HG02870 (cell line): ENCODE measurements around the gene SFMBT2.

Source experiments
- ATAC-seq: cut with Tn5 transposase; IDR thresholded peaks from one replicate; pipeline ENCODE4 v1.9.1; 2021; ENCODE audit warnings: mild to moderate bottlenecking, moderate library complexity; ENCODE audit not compliant: unreplicated experiment

The SFMBT2 gene

GRCh38 chr10:7410862-7411670 is at the start of gene SFMBT2:
Gene SFMBT2 (minus strand): TSS chr10:7411034. CDS start chr10:7381898, 29,136 bp downstream.
- peak; percentile 38 for ATAC-seq

GRCh38 chr10:7460006-7460405 is 49.2 kb upstream of the SFMBT2 start:
- ATAC-seq, result no peak

GRCh38 chr10:7458556-7458955 is 47.7 kb upstream of the SFMBT2 start:
- no peak for ATAC-seq

- peak; percentile 90 for ATAC-seq
Measured at GRCh38 chr10:7457478-7458316, 46.9 kb upstream of the SFMBT2 start.

GRCh38 chr10:7449063-7449695 is 38.3 kb upstream of the SFMBT2 start:
- no peak for ATAC-seq

GRCh38 chr10:7445474-7446185 is 34.8 kb upstream of the SFMBT2 start:
- peak; percentile 87 for ATAC-seq

- ATAC-seq, result no peak
Measured at GRCh38 chr10:7444551-7445121, 33.8 kb upstream of the SFMBT2 start.

GRCh38 chr10:7443036-7443435 is 32.2 kb upstream of the SFMBT2 start:
- no peak for ATAC-seq

- no peak for ATAC-seq
Measured at GRCh38 chr10:7441403-7442147, 30.7 kb upstream of the SFMBT2 start.

GRCh38 chr10:7439696-7440095 is 28.9 kb upstream of the SFMBT2 start:
- ATAC-seq, result no peak

- no peak for ATAC-seq
Measured at GRCh38 chr10:7438196-7438986, 27.6 kb upstream of the SFMBT2 start.

- ATAC-seq, result peak; percentile 51
Measured at GRCh38 chr10:7436490-7437100, 25.8 kb upstream of the SFMBT2 start.

GRCh38 chr10:7435674-7436073 is 24.8 kb upstream of the SFMBT2 start:
- ATAC-seq, result no peak

- no peak for ATAC-seq
Measured at GRCh38 chr10:7434378-7434777, 23.5 kb upstream of the SFMBT2 start.

- no peak for ATAC-seq
Measured at GRCh38 chr10:7433861-7434260, 23.0 kb upstream of the SFMBT2 start.

GRCh38 chr10:7432884-7433726 is 22.3 kb upstream of the SFMBT2 start:
- ATAC-seq, result no peak

- no peak for ATAC-seq
Measured at GRCh38 chr10:7428673-7429350, 18.0 kb upstream of the SFMBT2 start.
